Measurements from ENCODE around the gene USP15.

DNA sequence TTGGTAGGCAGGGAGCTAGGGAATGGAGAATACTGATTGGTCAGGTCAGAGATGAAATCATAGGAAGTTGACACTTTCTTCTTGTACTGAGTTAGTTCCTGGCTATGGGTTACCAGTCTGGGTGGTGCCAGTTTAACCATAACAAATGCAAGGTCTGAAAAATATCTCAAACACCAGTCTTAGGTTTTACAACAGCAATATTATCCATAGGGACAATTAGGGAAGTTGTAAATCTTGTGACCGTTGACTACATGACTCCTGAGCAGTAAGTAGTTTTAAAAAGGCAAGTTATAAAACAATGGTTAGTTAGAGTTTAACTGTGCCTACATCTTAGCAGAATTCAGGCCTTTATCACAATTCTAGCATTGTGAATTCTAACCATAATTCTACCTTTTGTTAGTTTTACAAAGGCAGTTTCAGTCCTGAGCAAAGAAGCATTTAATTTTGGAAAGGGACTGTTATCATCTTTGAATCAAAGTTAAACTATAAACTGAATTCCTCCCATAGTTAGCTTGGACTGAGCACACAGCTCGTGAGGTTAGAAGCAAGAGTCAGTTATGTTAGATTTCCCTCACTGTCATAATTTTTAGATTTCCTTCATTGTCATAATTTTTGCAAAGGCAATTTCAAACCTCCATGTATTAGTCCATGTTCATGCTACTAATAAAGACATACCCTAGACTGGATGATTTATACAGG is 186.7 kb downstream of the USP15 start:
- TF ChIP-seq, protein P1, sequence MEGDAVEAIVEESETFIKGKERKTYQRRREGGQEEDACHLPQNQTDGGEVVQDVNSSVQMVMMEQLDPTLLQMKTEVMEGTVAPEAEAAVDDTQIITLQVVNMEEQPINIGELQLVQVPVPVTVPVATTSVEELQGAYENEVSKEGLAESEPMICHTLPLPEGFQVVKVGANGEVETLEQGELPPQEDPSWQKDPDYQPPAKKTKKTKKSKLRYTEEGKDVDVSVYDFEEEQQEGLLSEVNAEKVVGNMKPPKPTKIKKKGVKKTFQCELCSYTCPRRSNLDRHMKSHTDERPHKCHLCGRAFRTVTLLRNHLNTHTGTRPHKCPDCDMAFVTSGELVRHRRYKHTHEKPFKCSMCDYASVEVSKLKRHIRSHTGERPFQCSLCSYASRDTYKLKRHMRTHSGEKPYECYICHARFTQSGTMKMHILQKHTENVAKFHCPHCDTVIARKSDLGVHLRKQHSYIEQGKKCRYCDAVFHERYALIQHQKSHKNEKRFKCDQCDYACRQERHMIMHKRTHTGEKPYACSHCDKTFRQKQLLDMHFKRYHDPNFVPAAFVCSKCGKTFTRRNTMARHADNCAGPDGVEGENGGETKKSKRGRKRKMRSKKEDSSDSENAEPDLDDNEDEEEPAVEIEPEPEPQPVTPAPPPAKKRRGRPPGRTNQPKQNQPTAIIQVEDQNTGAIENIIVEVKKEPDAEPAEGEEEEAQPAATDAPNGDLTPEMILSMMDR (IDR thresholded peaks at IDR 0.05) = no peak
- TF ChIP-seq EP300 (IDR thresholded peaks at IDR 0.05; ENCODE audit: low read depth) = no peak

Measured in transverse colon (tissue), 3 donors.